ENCODE results near the gene PCBD2.
"Not testable (repeated sequence)": the region's sequence is repeated elsewhere in the genome, so short reads cannot be mapped to it uniquely, and the experiment has no call there.

The PCBD2 gene

DNA sequence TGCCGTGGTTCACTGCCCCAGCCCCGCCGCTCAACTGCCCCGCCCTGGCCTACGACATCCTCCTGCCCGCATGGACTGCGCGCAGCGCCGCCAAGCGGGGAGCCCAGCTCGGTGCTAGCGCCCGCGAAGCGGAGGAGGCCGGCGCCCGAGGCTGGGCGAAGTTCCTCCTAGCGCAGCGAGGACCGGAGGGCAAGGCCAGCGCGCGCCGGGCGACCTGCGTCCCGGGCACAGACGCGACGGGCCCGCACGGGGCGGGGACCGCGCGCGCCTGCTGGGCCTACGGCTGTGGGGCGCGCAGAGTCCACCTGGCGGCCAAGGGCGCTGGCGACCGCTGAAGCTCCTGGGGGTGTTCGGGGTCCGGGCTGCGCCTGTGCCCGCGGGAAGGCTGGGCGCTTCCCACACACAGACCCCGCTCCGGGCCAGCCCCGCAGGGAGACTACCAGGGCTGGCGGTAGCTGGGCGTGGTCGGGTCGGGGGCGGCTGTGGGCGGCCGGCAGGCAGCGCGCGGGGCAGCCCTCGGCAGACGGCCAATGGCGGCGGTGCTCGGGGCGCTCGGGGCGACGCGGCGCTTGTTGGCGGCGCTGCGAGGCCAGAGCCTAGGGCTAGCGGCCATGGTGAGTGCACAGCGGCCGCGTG is at the start of gene PCBD2:
Gene PCBD2 (plus strand): TSS at position 522 of the 636 bp plus-strand sequence. CDS start 9 bp downstream, at position 531.
- peak; percentile 80 for DNase-seq (ENCODE audit: low read depth)

DNA sequence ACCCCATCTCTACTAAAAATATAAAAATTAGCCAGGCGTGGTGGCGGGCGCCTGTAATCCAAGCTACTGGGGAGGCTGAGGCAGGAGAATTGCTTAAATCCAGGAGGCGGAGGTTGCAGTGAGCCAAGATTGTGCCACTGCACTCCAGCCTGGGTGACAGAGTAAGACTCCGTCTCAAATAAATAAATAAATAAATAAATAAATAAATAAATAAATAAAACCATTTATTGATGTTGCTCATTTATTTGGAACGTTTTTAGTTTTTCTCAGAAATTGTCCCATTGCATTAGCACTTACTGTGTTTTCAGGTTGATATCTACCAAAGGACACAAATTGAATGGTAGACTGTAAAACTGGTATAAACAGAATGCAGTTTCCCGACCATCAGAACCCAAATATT is 48.5 kb upstream of the PCBD2 start:
- not testable (repeated sequence) for DNase-seq (ENCODE audit: low read depth)

DNA sequence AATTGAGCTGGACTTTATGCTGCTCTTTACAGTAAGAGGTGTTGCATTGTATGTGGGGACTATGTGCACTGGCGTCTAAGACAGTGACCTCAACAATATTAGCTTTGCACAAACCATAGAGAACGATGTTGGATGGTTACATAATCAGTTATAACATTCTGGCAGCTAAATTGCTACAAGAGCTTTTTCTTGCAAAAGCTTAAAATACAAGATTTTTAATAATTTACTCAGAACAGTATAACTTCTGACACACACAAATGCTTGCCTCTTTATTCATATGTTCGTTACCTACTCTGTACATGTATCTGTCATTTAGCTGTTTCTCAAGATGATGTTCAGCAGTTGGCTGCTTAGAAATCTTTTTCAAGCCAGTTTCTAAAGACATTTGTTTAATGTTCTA is 47.5 kb upstream of the PCBD2 start:
- DNase-seq (ENCODE audit: low read depth): no peak

DNA sequence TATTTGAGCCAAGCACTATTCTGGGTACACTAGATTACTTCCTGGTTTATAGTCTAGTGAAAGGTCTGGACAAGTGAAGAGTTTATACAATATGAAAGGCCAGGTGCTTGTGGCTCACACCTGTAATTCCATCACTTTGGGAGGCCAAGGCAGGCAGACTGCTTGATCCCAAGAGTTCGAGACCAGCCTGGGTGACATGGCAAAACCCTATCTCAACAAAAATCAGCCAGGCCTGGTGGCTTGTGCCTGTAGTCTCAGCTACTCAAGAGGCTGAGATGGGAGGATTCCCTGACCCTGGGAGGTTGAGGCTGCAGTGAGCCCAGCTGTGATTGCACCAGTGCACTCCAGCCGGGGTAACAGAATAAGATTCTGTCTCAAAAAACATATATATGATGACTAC is 40.2 kb upstream of the PCBD2 start:
- DNase-seq (ENCODE audit: low read depth): no peak

DNA sequence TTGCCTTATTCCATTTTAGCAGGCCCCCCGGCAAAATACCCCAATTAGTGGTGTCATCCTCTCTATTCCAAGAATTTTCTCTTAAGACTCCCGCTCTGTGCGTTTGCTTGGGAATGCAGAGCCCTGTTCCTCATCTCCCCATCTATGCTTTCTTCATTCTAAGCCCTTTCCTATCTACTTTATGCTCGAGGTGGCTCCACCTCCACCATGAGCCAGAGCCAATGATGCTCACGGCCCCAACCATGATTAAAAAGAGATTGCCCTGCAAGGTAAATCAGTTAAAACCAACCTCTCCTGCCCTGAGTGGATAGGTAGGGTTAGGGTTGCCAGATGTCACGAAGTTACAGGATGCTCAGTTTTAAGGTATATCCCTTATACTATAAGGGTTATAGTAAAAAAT is 31.4 kb upstream of the PCBD2 start:
- DNase-seq (ENCODE audit: low read depth): no peak

DNA sequence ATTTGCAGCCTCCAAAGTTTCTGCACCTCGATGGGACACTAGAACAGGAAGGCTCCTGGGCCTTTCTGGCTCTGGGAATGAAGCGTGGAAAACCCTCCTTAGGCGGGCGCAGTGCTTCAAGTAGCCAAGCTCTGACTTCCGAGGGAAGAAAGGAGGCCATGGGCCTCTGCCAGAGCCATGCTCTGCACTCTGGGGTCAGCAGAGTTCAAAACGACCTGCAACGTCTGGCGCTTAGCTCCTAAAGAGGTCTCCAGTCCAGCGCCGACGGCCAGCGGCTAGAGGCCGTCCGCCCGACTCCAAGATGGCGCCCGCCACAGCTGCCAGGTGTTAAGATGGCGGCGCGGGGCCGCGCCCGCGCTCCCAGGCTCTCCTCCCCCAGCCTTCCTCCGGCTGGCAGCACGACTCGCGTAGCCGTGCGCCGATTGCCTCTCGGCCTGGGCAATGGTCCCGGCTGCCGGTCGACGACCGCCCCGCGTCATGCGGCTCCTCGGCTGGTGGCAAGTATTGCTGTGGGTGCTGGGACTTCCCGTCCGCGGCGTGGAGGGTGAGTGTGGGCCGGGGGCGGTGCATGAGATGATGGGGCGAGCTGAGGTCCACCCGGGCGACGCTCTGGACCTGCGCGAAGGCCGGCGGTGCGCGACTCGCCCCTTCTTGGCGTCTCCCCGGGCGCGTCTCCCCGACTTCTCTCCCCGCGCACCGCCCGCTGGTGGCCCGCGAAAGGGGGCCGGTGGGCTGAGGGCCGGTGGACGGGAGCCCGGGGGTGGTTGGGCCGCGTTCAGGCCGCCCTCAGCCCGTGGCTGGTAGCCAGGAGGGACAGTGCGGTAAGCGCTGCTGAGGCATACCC is 30.7 kb upstream of the PCBD2 start, which contains the start of gene TXNDC15:
Gene TXNDC15 (plus strand): TSS at position 385 of the 844 bp plus-strand sequence. CDS start 57 bp downstream, at position 442.
- DNase-seq (ENCODE audit: low read depth): peak; percentile 72

DNA sequence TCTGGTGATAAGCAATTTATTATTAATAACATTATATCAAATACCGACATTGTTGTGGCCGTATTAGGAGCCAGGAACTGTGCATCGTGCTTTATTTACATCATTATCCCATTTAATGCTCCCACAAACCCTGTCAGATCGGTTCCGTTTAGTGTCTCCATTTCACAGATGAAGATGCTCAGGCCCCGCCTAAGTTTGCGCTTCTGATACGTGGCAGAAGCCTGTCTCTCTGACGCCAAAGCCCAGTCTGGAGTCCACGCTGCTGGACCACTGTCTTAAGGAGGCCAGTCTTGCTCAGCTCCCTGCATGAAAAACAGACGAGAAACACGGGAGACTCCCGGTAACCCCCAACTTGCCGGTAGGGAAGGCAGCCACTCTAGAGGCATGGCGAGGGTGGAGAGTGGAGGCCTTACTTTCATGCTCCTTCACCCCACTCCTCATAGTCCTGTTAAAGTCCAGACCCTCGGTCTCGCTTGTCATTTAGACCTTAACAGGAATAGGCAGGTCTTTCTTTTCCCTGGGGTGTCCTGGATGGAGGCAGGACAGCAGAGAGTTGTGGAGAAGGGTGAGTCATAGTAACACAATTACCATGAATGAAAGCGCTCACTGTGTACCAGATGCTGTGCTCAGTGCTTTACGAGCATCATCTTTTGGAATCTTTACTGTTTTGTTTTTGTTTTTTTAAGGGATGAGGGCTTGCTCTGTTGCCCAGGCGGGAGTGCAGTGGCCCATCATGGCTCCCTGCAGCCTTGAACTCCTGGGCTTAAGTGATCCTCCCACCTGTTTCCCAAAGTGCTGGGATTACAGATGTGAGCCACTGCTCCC is 29.9 kb upstream of the PCBD2 start:
- peak; percentile 75 for DNase-seq (ENCODE audit: low read depth)

DNA sequence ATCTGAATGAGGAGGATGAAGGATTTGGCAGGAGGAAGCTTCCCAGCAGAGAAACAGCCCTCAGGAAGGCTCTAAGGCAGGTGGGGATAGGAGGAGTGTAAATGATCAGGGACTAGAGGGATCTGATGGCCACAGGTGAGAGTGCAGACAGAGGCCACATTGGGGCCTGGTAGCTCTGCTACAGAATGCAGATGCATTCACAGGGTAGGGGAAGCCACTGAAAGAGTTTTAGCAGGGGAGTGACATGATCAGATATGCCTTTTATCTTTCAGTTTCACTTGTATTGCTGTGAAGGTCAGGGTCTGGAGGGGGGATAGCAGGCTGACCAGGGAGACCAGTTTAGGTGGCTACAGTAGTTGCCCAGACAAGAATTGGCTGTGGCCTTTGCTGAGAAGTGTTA is 27.8 kb upstream of the PCBD2 start:
- no peak for DNase-seq (ENCODE audit: low read depth)

DNA sequence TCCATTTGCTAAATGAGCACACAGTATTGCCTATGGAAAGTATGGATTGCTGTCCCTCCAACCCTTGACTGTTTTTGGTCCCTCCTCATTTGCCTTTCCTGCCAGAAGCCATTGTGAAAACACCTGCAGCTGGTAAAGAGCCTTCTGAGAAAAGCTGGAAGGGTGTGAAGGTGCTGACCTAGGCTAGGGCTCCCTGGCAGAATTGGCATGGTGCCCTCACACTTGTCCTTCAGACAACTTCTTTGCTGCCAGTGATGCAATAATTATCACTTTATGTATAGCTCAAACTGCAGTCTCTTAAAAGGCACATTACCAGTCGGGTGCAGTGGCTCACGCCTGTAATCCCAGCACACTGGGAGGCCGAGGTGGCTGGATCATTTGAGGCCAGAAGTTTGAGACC is 26.5 kb upstream of the PCBD2 start:
- no peak for DNase-seq (ENCODE audit: low read depth)

DNA sequence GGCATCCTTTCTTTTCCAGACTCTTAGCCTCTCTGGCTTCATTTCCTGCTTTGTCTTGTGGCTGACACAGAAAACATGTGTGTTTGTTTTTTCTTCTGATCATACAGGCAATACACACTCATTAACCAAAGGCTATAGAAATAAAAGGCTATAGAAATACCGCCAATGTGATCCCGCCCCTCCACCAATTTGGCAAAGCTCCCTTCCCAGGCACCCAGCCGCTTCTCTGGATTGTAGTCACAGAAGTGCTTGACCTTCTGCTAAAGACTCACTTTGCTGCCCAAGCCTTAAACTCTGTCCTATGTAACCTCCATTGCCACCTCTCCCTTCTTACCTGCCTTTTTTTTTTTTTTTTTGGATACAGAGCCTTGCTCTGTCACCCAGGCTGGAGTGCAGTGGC is 25.5 kb upstream of the PCBD2 start:
- no peak for DNase-seq (ENCODE audit: low read depth)

DNA sequence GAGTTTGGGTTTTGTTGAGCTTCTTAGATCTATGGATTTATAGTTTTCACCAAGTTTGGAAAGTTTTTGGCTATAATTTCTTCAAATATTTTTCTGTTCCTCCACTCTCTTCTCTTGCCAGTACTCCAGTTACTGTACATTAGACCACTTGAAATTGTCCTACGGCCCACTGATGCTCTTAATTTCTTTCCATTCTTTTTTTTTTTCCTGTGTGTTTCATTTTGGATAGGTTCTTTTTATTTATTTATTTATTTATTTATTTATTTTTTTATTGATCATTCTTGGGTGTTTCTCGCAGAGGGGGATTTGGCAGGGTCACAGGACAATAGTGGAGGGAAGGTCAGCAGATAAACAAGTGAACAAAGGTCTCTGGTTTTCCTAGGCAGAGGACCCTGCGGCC is 24.0 kb upstream of the PCBD2 start:
- DNase-seq (ENCODE audit: low read depth): not testable (repeated sequence)

DNA sequence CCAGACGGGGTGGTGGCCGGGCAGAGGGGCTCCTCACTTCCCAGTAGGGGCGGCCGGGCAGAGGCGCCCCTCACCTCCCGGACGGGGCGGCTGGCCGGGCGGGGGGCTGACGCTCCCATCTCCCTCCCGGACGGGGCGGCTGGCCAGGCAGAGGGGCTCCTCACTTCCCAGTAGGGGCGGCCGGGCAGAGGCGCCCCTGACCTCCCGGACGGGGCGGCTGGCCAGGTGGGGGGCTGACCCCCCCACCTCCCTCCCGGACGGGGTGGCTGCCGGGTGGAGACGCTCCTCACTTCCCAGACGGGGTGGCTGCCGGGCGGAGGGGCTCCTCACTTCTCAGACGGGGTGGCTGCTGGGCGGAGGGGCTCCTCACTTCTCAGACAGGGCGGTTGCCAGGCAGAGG is 23.2 kb upstream of the PCBD2 start:
- DNase-seq (ENCODE audit: low read depth): not testable (repeated sequence)

DNA sequence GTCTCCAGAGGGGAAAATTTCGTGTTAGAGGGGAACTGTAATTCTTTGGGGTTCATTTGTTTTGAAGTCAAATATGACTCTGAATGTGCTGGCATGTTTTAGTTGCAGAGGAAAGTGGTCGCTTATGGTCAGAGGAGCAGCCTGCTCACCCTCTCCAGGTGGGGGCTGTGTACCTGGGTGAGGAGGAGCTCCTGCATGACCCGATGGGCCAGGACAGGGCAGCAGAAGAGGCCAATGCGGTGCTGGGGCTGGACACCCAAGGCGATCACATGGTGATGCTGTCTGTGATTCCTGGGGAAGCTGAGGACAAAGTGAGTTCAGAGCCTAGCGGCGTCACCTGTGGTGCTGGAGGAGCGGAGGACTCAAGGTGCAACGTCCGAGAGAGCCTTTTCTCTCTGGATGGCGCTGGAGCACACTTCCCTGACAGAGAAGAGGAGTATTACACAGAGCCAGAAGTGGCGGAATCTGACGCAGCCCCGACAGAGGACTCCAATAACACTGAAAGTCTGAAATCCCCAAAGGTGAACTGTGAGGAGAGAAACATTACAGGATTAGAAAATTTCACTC is 17.3 kb upstream of the PCBD2 start:
- DNase-seq (ENCODE audit: low read depth): no peak

DNA sequence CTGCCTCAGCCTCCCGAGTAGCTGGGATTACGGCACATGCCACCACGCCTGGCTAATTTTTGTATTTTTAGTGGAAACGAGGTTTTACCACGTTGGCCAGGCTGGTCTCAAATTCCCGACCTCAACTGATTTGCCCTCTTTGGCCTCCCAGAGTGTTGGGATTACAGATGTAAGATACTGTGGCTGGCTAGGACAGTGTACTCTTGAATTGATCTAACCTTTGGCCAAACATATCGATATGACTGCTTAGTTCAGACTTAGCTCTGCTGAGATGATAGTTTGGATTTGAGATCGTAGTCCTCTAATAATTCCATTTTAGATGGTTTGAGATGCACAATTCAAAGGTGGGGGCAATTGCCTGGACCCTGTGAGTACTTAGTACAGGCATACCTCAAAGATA is 15.6 kb upstream of the PCBD2 start:
- DNase-seq (ENCODE audit: low read depth): no peak

DNA sequence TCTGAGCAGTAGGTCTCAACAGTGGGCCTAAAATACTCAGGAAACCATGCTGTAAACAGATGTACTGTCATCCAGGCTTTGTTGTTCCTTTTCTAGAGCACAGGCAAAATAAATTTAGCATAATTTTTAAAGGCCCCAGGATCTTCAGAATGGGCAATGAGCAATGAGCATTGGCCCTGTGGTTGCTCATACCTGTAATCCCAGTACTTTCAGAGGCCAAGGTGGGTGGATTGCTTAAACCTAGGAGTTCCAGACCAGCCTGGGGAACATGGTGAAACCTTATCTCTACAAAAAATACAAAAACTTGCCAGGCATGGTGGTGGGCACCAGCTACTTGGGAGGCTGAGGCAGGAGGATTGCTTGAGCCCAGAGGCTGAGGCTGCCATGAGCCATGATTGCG is 13.5 kb upstream of the PCBD2 start:
- no peak for DNase-seq (ENCODE audit: low read depth)

DNA sequence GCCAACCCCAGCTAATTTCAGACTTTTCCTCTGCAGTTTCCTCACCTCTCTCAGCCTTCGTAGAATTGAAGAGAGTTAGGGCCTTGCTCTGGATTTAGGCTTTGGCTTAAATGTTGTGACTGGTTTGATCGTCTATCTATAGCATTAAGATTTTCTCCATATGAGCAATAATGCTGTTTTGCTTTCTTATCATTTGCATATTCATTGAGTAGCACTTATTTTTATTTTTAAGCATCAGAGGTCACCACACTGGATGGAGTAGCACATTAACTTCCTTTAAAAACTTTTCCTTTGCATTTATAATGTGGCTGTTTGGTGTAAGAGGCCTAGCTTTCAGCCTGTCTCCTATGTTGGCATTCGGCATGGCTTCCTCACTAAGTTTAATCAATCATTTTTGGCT is 12.6 kb upstream of the PCBD2 start:
- DNase-seq (ENCODE audit: low read depth): no peak

DNA sequence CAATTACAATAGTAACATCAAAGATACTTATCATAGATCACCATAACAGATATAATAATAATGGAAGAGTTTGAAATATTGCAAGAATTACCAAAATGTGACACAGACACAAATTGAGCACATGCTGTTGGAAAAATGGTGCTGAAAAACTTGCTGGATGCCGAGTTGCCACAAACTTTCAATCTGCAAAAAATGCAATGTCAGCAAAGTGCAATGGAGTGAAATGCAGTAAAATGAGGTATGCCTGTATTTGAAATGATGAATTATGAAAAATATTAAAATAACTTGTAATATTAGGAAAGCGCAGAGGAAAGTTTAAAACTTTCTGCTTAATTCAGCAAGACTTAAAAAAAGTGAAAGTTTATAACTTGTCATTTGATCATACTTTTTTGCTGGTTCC is 12.0 kb upstream of the PCBD2 start:
- DNase-seq (ENCODE audit: low read depth): no peak

DNA sequence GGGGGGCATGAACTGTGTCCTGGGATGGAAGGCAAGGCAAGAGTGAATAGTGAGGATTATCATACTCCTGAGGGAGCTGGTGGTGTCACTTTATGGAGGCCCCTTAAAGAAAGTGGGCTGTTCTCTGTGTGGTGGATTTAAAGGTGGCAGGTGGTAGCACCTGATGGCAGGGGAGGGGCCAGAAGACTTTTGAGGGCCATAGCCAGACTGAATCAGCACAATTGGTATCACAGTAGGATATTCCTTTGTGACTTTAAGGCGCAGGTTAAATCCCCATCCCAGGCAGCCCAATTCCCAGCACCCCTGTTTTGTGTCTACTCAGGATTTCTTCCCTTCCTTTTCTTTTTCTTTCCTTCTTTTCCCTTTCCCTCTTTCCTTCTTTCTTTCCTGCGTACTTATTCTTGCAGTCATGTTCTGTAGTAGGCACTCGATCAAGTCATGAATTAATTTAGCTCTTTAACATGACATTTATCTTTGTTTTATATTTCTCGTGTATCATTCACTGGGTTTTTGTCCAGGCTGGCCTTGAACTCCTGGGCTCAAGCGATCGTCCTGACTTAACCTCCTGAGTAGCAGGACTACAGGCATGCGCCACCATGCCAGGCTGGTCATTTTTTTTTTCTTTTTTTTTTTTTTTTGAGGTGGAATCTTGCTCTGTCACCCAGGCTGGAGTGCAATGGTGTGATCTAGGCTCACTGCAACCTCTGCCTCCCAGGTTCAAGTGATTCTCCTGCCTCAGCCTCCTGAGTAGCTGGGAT is 11.0 kb upstream of the PCBD2 start:
- DNase-seq (ENCODE audit: low read depth): no peak

DNA sequence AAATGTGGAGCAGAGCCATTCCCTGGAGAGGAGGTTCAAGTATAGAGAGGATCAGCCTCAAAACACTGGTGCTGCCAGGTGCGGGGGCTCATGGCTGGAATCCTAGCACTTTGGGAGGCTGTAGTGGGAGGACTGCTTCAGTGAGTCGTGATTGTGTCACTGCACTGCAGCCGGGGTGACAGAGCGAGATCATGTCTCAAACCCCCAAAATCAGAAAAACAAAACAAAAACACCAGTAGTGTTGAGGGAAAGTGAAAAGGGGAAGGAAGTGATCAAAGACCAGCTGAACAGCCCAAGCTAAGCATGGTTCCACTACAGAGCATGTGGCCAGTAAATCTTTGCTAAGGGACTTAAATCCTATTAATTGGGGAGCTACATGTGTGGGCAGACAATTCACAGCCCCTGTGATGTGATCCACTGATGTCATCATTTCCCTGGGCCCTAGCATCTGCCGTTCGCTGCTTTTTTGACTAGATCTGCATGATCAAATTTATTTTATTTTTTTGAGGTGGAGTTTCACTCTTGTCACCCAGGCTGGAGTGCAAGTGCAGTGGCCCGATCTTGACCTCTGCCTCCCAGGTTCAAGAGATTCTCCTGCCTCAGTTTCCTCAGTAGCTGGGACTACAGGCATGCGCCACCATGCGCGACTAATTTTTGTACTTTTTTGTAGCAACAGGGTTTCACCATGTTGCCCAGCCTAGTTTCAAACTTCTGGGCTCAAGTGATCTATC is 2.7 kb upstream of the PCBD2 start:
- no peak for DNase-seq (ENCODE audit: low read depth)

DNA sequence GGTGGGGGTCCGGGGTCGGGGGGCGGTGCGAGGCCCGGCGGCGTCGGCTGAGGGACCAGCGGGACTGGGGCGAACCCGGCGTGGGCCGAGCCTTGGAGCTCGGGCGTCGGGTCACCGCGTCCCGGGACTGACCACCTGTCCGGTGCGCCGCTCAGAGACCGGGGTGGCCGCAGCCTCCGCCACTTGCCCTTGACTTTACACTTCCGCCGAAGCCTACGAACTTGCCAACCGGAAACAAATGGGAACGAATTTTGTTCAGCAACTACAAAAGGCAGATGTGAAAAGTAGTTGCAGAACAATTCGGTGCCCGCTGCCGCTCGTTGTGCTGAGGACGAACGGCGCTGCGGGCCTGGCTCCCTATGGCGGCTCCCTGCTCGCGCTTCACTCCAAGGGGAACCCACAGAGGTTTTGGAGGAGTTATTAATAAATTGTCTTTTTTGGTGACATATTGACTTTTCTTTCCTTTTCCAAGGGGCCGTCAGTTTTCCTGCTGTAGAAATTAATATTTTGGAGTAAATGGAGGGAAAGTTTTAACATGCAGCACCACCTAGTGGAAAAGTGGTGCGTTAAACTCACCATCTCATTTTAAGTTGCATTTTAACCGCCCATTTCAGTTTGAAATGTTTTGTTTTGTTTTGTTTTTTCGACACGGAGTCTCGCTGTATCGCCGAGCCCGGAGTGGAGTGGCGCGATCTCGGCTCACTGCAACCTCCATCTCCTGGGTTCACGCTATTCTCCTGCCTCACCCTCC is 490 bp downstream of the PCBD2 start:
- peak; percentile 24 for DNase-seq (ENCODE audit: low read depth)
